Glomerular visceral epithelial cell (primary cell): ENCODE measurements around the gene MGA.

Experiments used
- DNase-seq: peaks from one replicate; pipeline ENCODE4 v3.0.0-alpha.2; 2016; ENCODE audit errors: extremely low spot score

MGA gene

DNA sequence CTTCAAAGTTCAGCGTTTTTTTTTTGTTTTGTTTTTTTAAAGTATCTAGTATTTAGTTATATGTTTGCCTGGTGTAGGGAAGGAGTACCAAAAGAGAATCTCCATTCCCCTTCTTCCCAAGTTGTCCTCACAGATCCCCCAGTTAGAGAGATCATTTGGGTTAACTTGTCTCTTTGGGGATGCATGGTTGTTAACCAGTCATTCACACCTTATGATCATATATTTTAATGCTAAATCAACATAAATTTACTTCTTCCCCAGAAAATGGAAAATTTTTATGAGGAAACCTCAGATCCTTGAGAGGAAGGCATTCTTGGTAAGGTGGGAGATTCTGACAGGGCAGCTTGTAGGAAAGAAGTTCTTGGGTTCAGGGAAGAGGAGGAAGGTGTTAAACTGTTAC is 1.5 kb upstream of the MGA start:
- no peak for DNase-seq

DNA sequence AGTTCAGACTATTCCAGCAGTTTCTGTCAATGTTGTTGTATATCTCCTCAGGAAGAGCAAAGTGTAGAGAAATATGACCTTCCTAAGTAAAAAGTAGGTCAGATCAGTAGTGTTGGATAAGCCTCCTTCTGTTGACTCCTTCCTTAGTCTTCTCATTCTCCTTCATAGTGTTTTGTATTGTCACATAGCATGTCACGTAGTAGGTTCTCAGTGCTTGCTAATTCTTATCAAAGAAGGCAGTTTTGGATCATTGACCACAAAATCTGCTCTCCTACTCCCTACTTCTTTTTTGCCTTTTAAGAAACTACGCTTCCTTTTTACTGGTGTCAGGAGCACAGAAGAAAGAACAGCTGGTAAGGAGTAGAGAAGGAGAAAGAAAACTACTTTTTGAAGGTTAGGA is 1.0 kb upstream of the MGA start:
- no peak for DNase-seq

DNA sequence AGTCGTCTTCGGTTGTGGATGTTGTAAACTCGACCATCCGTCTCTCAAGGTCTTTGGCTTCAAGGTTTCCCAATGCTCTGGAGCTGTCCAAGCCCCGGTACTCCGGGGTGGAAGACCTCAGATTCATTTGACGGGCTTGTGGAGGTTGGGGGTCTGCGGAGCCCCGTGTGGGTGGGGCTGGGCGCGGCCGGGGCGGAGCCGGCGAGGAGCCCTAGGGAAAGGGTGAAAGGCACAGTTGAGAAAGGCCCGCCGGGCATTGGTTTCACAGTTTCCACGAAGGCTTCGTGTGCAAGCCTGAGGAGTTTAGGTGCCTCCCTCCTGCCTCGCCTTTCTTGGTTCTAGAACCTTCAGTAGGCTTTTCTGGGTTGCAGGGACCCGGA is 360 bp upstream of the MGA start:
- DNase-seq, result no peak

DNA sequence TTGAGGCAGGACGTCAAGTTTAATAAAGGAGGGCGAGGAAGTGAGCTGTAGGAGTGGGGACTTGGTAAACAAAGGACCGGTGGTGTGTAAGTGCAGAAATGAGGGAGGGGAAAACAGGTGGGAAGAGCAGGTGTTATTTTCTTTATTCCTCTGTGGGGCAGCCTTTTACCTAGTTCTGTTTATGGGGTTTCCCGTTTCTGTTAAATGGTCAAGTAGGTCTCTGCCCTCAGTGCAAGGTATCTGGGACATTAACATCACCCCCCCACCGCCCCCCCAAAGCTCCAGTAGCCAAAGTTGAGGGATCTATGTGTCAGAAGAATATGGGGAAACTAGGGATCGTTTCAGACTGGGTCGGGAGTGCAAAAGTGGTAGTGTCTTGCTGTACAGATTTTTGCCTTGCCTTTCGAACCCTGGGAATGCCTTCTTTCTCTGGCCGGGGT is 893 bp downstream of the MGA start:
- peak; percentile 16 for DNase-seq

DNA sequence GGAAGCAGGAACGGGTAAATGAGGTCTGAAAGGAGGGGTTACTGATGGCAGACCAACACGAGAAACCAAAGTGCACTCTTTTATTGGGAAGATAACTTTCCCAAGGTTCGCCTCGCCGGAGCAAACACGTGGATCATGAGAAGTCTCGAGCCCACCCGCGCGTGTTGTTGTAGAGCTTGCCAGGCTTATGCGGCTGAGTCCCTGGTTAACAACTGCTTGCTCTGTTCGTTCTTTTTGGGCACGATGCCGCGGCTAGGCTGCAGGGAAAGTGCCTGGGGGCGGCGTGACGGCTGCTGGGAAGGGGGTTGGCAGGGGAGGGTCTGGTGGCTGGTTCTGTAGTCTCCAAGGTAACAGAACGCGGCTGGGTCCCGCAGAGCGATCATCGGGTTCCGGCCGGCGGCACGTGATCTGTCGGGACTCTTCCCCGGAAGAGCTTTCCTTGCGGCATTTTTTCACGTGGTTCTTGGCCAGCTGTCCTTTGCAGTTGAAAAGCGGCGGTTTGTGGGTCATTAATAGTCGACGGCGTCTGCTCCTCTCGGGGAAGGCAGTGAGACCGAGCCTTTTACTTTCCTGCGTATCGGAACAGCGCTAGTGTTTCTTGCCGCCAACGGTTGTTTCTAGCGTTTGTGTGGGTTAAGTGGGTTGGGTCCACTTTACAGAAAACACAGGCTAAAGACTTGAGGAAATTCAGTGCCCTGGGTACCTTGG is 1.5 kb downstream of the MGA start:
- peak; percentile 81 for DNase-seq

DNA sequence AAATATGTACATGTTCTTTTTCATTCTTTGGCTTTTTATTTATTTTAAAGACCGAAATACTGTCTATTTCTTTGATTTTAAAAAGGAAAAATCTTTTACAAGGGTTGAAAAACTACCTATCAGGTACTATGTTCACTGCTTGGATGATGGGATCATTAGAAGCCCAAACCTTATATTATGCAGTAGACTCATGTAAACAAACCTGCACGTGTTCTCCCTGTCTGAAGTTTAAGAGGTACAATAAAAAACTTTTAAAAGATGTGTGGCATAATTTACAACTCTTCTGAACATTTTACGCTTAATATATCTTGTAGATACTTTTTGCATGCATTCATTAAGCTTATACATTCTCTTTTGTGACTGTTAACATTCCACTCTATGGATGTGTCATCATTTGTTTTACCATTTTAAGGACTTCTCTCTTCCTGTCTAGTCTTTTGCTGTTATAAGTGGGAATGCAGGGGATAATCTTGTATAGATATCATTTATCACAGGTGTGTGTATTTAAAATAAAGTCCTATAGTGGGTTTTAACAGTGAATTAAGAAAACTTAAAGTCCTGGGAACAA is 6.2 kb downstream of the MGA start:
- DNase-seq, result no peak

DNA sequence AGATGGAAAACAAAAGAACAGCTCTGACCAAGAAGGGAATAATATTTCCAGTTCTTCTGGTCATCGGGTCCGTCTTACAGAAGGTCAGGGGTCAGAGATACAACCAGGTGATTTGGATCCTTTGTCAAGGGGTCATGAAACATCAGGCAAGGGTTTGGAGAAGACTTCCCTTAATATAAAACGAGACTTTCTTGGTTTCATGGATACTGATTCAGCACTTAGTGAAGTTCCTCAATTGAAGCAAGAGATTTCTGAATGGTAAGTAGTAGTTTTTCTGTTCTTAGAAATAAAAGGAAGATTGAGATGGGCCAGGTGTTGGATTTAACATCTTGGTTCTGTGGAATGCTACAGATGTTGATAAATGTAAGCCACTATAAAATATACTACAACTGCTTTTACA is 9.5 kb downstream of the MGA start:
- no peak for DNase-seq

DNA sequence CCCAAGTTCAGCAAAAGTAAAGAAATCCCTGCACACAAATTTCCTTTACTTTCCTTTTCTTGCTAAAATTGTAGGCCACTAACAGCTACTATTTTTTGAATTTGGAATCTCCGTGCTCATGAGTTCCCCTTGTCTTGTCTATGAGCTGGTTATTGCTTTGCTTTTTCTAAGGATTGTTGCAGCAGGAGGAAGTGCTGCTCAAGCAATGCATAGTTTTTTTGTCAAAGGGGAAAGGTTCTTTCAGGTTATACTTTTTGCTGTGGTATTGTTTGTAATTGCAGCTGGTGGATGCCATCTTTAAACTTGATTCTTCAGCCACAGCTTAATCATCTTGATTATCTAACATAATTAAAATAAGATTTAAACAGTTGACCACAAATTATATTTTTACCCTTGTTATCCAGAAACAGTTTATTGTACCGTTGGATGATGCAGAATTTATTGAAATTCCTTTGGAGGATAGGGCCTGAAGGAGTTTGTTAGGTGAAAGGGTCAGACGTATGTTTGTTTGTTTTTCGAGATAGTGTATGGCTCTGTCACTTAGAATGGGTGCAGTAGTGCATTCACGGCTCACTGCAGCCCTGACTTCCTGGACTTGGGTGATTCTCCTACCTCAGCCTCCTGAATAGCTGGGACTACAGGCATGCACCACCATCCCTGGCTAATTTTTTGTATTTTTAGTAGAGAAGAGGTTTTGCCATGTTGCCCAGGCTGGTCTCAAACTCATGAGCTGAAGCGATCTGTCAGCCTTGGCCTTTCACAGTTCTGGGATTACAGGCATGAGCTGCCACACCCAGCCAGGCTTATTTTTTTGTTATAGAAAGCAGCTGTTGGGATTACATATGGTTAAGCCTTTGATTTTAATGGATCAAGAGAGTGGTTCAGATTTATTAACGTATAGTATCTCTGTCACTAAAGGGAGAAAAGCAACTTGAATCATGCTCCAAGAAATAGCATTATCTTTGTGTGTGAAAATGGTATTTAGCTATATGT is 11.7 kb downstream of the MGA start:
- DNase-seq, result no peak

DNA sequence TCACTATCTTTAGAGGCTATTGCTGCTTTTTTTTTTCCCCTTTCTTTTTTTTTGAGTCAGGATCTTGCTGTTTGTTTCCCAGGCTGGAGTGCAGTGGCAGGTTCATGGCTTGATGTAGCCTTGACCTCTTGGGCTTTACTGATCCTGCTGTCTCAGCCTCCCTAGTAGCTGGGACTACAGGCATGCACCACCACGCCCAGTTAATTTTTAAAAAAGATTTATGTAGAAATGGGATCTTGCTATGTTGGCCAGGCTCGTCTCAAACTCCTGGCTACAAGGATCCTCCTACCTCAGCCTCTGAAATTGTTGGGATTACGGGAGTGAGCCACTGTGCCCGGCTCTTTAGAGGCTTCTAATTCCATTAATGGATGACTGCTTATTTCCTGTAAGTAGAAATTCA is 15.1 kb downstream of the MGA start:
- no peak for DNase-seq

DNA sequence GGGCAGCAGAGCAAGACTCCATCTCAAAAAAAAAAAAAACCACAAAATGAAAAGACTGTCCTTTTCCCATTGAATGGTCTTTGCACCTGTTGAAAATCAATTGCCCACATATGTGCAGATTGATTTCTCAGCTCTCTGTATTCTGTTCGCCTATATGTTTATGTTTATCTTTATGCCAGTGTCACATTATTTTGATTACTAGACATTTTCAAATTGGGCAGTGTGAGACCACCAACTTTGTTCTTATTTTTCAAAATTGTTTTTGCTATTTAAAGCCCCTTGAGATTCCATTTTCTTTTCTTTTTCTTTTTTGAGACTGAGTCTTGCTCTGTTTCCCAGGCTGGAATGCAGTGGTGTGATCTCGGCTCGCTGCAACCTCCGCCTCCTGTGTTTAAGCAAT is 18.5 kb downstream of the MGA start:
- DNase-seq, result no peak

DNA sequence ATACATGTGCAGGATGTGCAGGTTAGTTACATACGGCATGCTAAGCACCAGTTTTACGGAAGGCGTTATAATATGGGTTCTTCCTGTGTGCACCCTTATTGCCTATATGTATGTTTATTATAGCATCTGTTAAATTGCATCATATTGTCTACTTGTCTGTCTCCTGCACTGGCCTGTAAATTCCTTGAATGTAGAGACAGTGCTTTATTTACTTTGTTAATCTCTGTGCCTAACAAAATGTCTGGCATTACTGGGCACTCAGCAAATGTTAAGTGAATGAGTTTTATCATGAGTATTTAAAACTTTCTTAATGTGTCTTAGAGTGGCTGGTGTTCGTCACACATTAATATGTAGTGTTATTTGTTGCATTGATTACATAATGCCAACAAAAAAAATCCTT is 23.8 kb downstream of the MGA start:
- DNase-seq, result no peak

DNA sequence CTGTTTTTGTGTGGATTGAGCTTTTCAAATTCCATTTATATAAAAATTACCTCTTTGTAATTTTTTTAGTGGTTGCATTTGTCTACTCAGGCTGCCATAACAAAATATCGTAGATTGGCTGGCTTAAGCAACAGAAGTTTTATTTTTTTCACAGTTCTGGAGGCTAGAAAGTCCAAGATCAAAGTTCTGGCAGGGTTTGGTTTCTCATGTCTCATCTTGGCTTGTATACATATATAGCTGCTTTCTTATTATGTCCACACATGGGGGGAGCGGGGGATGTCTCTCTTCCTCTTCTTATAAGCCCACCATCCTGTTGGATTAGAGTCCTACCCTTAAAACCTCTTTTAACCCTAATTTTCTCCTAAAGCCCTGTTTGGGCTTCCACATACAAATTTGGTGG is 28.5 kb downstream of the MGA start:
- DNase-seq, result no peak

DNA sequence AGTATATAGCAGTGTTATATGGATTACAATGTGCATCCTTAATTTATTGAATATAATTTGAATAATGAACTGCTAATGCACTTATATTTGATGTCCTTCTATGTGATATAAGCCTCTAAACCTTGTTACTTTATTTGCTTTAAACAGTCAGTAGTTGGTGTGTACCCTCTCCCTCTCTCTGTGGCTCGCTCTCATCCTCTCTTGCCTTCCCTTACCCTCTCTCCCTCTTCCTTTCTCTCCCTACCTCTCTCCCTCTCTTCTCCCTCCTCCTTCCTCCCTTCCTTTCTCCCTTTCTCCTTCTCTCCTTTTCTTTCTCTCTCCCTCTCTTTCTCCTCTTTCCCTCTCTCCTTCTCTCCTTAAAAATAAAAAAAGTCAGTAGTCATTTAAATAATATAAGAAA is 28.9 kb downstream of the MGA start:
- no peak for DNase-seq

DNA sequence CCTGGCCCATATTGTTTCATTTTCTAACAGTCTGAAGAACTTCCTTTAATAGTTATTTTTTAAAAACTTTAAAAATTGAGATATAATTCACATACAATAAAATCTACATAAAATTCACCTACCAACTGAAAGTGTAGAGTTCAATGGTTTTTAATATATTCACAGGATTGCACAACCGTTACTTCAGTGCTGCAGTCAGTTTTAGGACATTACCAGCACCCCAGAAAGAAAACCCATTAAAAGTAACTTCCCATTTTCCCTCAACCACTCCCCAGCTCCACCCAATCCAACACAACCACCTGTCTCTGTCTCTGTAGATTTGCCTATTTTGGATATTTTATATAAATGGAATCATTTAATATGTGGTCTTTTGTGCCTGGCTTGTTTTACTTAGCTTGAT is 29.6 kb downstream of the MGA start:
- no peak for DNase-seq

DNA sequence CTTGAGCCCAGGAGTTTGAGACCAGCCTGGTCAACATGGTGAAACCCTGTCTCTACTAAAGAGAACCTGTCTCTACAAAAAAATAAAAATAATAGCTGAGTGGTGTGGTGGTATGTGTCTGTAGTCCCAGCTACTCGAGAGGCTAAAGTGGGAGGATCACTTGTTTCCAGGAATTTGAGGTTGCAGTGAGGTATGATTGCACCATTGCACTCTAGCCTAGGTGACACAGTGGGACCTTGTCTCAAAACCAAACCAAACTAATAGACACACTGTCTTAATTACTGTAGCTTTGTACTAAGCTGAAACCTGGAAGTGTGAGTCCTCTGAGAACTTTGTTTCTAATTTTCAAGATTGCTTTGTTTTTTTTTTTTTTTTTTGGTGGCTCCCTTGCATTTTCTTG is 30.4 kb downstream of the MGA start:
- DNase-seq, result no peak

DNA sequence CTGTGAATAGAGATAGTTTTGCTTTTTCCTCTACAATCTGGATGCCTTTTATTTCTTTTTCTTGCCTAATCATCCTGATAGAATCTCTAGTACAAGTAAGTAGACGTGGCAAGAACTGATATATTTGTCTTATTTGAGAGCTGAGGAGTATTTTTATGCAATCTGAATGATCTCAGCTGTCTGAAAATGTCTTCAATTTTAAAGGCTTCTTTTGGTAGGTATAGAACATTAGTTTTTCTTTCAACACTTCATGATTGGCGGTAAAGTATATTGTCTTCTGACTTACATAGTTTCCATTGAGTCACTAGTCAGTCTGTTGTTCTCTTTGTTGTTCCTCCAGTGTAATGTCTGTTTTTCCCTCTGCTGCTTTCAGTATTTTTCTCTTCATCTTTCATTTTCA is 31.3 kb downstream of the MGA start:
- no peak for DNase-seq

DNA sequence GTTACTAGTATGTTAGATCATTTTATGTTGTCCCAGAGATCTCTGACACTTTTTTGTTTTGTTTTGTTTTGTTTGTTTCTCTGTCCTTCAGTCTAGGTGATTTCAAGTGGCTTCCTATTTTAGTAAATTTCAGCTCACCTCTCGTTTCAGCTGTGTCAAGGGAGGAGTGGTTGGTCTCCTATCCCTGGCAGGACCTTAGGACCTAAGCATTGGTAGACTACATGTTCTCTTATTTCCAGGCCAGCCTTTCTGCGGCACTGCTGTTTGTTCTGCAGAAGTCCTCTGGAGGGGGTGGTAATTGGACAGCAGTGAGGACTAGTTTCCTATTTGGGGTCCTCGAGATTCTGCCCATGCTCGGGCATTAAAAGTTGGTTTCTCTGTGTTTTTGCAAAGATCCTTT is 31.8 kb downstream of the MGA start:
- no peak for DNase-seq

DNA sequence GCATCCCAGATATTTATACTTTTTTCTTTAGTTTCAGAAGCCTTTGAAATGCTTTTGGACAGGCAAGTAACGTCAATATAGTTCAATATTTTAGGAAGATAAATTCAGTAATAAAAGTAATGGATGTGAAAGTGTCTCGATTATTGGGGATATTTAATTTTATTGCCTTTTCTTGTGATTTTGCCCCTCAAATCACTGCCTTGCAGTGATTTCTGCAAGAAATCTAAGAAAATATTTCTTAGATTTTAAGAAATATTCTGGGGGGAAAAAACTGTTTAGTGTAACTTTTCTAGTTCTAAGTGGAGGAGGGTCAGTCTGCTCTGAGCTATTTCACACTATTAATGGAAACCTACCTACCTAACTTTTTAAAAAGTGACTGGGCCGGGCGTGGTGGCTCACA is 33.6 kb downstream of the MGA start:
- no peak for DNase-seq

DNA sequence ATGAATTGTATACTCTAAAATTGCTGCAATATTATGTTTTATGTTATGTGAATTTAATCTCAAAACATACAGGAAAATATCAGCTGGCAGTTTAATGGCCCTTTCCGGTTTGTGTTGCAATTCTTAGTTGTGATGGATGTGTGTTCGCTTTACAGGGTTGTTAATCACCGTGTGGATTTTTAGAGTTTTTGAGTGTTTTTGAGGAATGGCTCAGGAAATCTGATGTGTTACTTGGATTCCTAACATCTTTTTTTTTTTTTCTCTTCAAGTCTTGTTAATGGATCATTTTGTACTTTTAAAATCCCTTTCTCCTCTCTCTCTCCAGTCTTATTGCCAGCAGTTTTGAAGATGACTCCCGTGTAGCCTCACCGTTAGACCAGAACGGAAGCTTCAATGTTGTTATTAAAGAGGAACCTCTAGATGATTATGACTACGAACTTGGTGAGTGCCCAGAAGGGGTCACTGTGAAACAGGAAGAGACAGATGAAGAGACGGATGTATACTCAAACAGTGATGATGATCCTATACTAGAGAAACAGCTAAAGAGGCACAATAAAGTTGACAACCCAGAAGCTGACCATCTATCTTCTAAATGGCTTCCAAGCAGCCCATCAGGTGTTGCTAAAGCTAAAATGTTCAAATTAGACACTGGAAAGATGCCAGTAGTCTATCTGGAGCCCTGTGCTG is 35.7 kb downstream of the MGA start:
- peak; percentile 19 for DNase-seq

DNA sequence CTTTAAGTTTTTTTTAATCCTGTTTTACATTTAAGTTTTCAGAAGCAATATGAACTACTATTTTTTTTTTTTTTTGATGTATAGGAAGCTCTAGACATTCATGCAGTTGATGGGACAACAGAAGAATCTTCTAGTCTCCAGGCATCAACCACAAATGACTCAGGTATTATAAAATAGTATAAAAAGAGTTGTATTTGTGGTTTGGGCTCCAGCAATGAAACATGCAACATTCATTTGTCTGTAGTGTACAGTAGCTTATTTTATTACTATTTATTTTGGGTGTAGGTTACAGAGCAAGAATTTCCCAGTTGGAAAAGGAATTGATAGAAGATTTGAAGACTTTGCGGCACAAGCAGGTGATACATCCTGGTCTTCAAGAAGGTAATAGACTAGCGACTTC is 38.6 kb downstream of the MGA start:
- DNase-seq, result peak; percentile 45

DNA sequence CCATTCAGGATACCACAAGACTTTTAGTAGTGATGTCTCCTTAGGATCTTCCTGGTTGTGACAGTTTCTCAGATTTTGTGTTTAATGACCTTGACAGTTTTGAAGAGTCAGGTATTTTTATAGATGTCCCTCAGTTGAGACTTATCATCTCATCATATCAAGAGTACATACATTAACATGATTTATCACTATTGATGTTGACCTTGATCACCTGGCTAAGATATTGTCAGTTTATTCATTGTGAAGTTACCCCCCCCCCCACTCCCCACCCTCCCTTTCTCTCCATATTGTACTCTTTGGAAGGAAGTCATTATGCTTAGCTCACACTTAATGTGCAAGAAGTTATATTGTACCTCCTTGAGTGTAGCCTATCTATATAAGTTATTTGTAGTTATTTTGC is 42.9 kb downstream of the MGA start:
- DNase-seq, result no peak

DNA sequence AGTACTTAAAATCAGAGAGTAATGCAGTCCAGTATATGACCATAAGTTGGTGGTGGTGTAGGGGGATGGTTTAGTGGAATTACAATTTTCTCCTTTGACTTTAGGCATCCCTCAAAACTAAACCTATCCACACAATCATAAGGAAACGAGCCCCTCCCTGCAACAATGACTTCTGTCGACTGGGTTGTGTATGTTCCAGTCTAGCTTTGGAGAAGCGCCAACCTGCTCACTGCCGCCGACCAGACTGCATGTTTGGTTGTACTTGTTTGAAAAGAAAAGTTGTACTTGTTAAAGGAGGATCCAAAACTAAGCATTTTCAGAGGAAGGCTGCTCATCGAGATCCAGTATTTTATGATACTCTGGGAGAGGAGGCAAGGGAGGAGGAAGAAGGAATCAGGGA is 52.8 kb downstream of the MGA start:
- DNase-seq, result no peak
